H9 (cell line): ENCODE results near the gene BRD7. TPM values are rescaled to one million over a fixed set of nuclear protein-coding genes. Genes with fewer than 3 reads are reported as not detected.

ENCODE experiments used
- DNase-seq: peaks from one replicate; pipeline ENCODE4 v3.0.0-alpha.2; 2017
- H2AFZ ChIP-seq: one replicate; pipeline ENCODE4 v1.6.1; 2013; ENCODE audit warnings: mild to moderate bottlenecking, low read length, control low read depth, moderate library complexity
- H2AK5ac ChIP-seq: 2 replicates; pipeline ENCODE4 v1.6.1; 2013; ENCODE audit warnings: low read length, control low read depth, mixed read lengths; ENCODE audit not compliant: insufficient read length
- H2BK120ac ChIP-seq: one replicate; pipeline ENCODE4 v1.6.1; 2013; ENCODE audit warnings: low read depth, mild to moderate bottlenecking, low read length, control low read depth, inconsistent platforms; ENCODE audit not compliant: poor library complexity, severe bottlenecking
- H2BK12ac ChIP-seq: 2 replicates; pipeline ENCODE4 v1.6.1; 2013; ENCODE audit warnings: low read length, control low read depth, mixed read lengths, low read depth; ENCODE audit not compliant: insufficient read length
- H2BK15ac ChIP-seq: 2 replicates; pipeline ENCODE4 v1.6.1; 2013; ENCODE audit warnings: low read depth, low read length, control low read depth
- H2BK20ac ChIP-seq: one replicate; pipeline ENCODE4 v1.6.1; 2013; ENCODE audit warnings: low read depth, mild to moderate bottlenecking, low read length, control low read depth, inconsistent platforms; ENCODE audit not compliant: poor library complexity, severe bottlenecking
- H2BK5ac ChIP-seq: 2 replicates; pipeline ENCODE4 v1.6.1; 2013; ENCODE audit warnings: low read length, control low read depth, mixed read lengths; ENCODE audit not compliant: insufficient read length
- H3K14ac ChIP-seq: 2 replicates; pipeline ENCODE4 v1.6.1; 2013; ENCODE audit warnings: low read length, control low read depth; ENCODE audit not compliant: insufficient read depth
- H3K18ac ChIP-seq: 2 replicates; pipeline ENCODE4 v1.6.1; 2013; ENCODE audit warnings: low read depth, mild to moderate bottlenecking, mixed read lengths, low read length, control low read depth; ENCODE audit not compliant: insufficient read length
- H3K23ac ChIP-seq: 2 replicates; pipeline ENCODE4 v1.6.1; 2013; ENCODE audit warnings: low read length, control low read depth, mixed read lengths, low read depth; ENCODE audit not compliant: insufficient read length
- H3K23me2 ChIP-seq: 2 replicates; pipeline ENCODE4 v1.6.1; 2013; ENCODE audit warnings: low read depth, mild to moderate bottlenecking, mixed read lengths, low read length, control low read depth; ENCODE audit not compliant: insufficient read length, poor library complexity, severe bottlenecking
- H3K27ac ChIP-seq: 2 replicates; pipeline ENCODE4 v1.5.1; 2013; ENCODE audit warnings: low read length, control low read depth, mixed read lengths, low read depth; ENCODE audit not compliant: insufficient read length
- H3K27me3 ChIP-seq: 2 replicates; pipeline ENCODE4 v1.6.1; 2013; ENCODE audit warnings: low read length, control low read depth, inconsistent platforms; ENCODE audit not compliant: insufficient read depth
- H3K4ac ChIP-seq: 2 replicates; pipeline ENCODE4 v1.6.1; 2013; ENCODE audit warnings: low read depth, mild to moderate bottlenecking, control low read depth, inconsistent platforms, low read length, moderate library complexity
- H3K4me1 ChIP-seq: 2 replicates; pipeline ENCODE4 v1.6.1; 2013; ENCODE audit warnings: low read length, control low read depth, inconsistent platforms; ENCODE audit not compliant: insufficient read depth
- H3K4me2 ChIP-seq: 2 replicates; pipeline ENCODE4 v1.6.1; 2013; ENCODE audit warnings: low read length, control low read depth, mixed read lengths; ENCODE audit not compliant: insufficient read length, insufficient read depth
- H3K56ac ChIP-seq: 2 replicates; pipeline ENCODE4 v1.6.1; 2013; ENCODE audit warnings: low read depth, mild to moderate bottlenecking, mixed read lengths, low read length, control low read depth; ENCODE audit not compliant: insufficient read length
- H3K79me1 ChIP-seq: 2 replicates; pipeline ENCODE4 v1.6.1; 2013; ENCODE audit warnings: low read depth, mild to moderate bottlenecking, moderate library complexity, low read length, control low read depth, inconsistent platforms; ENCODE audit not compliant: insufficient read depth, poor library complexity, severe bottlenecking
- H3K79me2 ChIP-seq: 2 replicates; pipeline ENCODE4 v1.6.1; 2013; ENCODE audit warnings: low read length, control low read depth, inconsistent platforms; ENCODE audit not compliant: insufficient read depth
- H3K9ac ChIP-seq: 2 replicates; pipeline ENCODE4 v1.6.1; 2013; ENCODE audit warnings: low read length, control low read depth, mixed read lengths; ENCODE audit not compliant: insufficient read length; ENCODE audit errors: extremely low read depth
- H3K9me3 ChIP-seq: one replicate; pipeline ENCODE4 v1.6.1; 2013; ENCODE audit warnings: low read depth, low read length, inconsistent platforms; ENCODE audit not compliant: control insufficient read depth
- H3T11ph ChIP-seq: one replicate; pipeline ENCODE4 v1.6.1; 2013; ENCODE audit warnings: mild to moderate bottlenecking, low read length, control low read depth, inconsistent platforms
- H4K20me1 ChIP-seq: one replicate; pipeline ENCODE4 v1.6.1; 2013; ENCODE audit not compliant: control insufficient read depth, insufficient read length, insufficient read depth
- H4K5ac ChIP-seq: 2 replicates; pipeline ENCODE4 v1.6.1; 2013; ENCODE audit warnings: low read depth, mild to moderate bottlenecking, mixed read lengths, low read length, control low read depth; ENCODE audit not compliant: insufficient read length
- H4K8ac ChIP-seq: replicated peaks from 2 replicates; pipeline ENCODE4 v1.6.1; 2013; ENCODE audit warnings: low read length, control low read depth, mixed read lengths, low read depth; ENCODE audit not compliant: insufficient read length
- H4K91ac ChIP-seq: 2 replicates; pipeline ENCODE4 v1.6.1; 2013; ENCODE audit warnings: low read depth, mild to moderate bottlenecking, moderate library complexity, mixed read lengths, low read length, control low read depth; ENCODE audit not compliant: insufficient read length
- H3K27ac Mint-ChIP-seq, 3 experiments: 2 replicates in 2 of 3; 3 replicates in 1 of 3; pipeline ENCODE4 v1.8.0; 2020 to 2021; ENCODE audit warnings: mixed read lengths in 3 of 3, mild to moderate bottlenecking in 1 of 3, moderate library complexity in 1 of 3
- H3K27me3 Mint-ChIP-seq: 2 replicates; pipeline ENCODE4 v1.8.0; 2021; ENCODE audit warnings: low read depth, mild to moderate bottlenecking, moderate library complexity, mixed read lengths
- H3K36me3 Mint-ChIP-seq, 3 experiments: 2 replicates in 2 of 3; 3 replicates in 1 of 3; pipeline ENCODE4 v1.8.0; 2020 to 2021; ENCODE audit warnings: low read depth in 3 of 3, mixed read lengths in 3 of 3; ENCODE audit not compliant: insufficient read depth in 1 of 3
- H3K4me1 Mint-ChIP-seq, 2 experiments: 2 replicates each; pipeline ENCODE4 v1.8.0; 2020; ENCODE audit warnings: mixed read lengths in 2 of 2
- H3K4me3 Mint-ChIP-seq, 2 experiments: 2 replicates in 1 of 2; 3 replicates in 1 of 2; pipeline ENCODE4 v1.8.0; 2020 to 2021; ENCODE audit warnings: mild to moderate bottlenecking in 2 of 2, mixed read lengths in 2 of 2, moderate library complexity in 1 of 2
- H3K9me3 Mint-ChIP-seq, 2 experiments: 2 replicates in 1 of 2; 3 replicates in 1 of 2; pipeline ENCODE4 v1.8.0; 2020; ENCODE audit warnings: mild to moderate bottlenecking in 2 of 2, mixed read lengths in 2 of 2, moderate library complexity in 1 of 2
- CTCF ChIP-seq: fragments of 200-600 bp; sonication (generic); conservative IDR thresholded peaks from 3 replicates; pipeline ENCODE4 v1.8.0; 2021; ENCODE audit warnings: antibody characterized with exemption, mild to moderate bottlenecking
- WGBS: extraction: QIAGEN DNeasy Blood & Tissue Kit; methylation state at CpG from one replicate; pipeline ENCODE4 v1.1.7; 2013; ENCODE audit warnings: missing lambda C conversion rate, low lambda C conversion rate, mixed read lengths; ENCODE audit not compliant: insufficient read length; ENCODE audit errors: extremely low coverage; 5-methylcytosine and 5-hydroxymethylcytosine counted together
- total RNA-seq: library from RNA; stranded (reverse); gene quantifications from 2 replicates; pipeline ENCODE4 v1.2.1, GENCODE V29; 2021

Gene BRD7
- total RNA-seq, 1 experiment from 2014 or later: 112 TPM

GRCh38 chr16:50294955-50295354 is 73.8 kb downstream of the BRD7 start:
- no peaks in the 10 kb centered on the region for H3K79me2 ChIP-seq
- H3K23ac ChIP-seq: no peak overlapping the region
- H3K27ac Mint-ChIP-seq: no peak overlapping the region
- no peaks in the 10 kb centered on the region for H4K20me1 ChIP-seq
- no peak overlapping the region; the same call in 1 of the 2 replicates for H3K14ac ChIP-seq
- H2BK20ac ChIP-seq: no peak overlapping the region
- H4K8ac ChIP-seq: no peak overlapping the region
- no peak overlapping the region; a peak in 1 of 5 replicates for H3K4me3 Mint-ChIP-seq
- no peak for DNase-seq
- no peak overlapping the region for H3T11ph ChIP-seq
- no peaks in the 10 kb centered on the region for H3K36me3 Mint-ChIP-seq
- no peaks in the 10 kb centered on the region for H3K4me1 ChIP-seq
- no peak overlapping the region for H3K27ac ChIP-seq
- no peak overlapping the region for H2BK12ac ChIP-seq
- H2BK120ac ChIP-seq: no peak overlapping the region
- H3K27me3 Mint-ChIP-seq: no peaks in the 10 kb centered on the region
- no peak overlapping the region for H2BK5ac ChIP-seq
- H3K9ac ChIP-seq: no peak overlapping the region
- no peak overlapping the region for H2BK15ac ChIP-seq
- WGBS: no CpG with 5 or more reads among the region's 4 CpGs
- no peaks in the 10 kb centered on the region for H3K79me1 ChIP-seq
- no peak overlapping the region for H4K91ac ChIP-seq
- H3K23me2 ChIP-seq: no peaks in the 10 kb centered on the region
- H3K4me1 Mint-ChIP-seq: peaks cover 2 to 9% of the 10 kb centered on the region in 2 experiments; a peak in 3 of 4 replicates
- H2AFZ ChIP-seq: no peak overlapping the region
- H3K56ac ChIP-seq: no peak overlapping the region
- no peak overlapping the region for H2AK5ac ChIP-seq
- no peak overlapping the region for H3K4me2 ChIP-seq
- no peaks in the 10 kb centered on the region for H3K27me3 ChIP-seq
- TF ChIP-seq CTCF: no peak
- H3K9me3 ChIP-seq: no peaks in the 10 kb centered on the region
- no peak overlapping the region for H4K5ac ChIP-seq
- H3K18ac ChIP-seq: no peak overlapping the region
- H3K4ac ChIP-seq: no peak overlapping the region
- no peaks in the 10 kb centered on the region for H3K9me3 Mint-ChIP-seq
